ENCODE data around the gene SIGLEC6.

The SIGLEC6 gene

GRCh38 chr19:51548891-51549305, 17.4 kb upstream of the SIGLEC6 start:
- DNase-seq (ENCODE audit: low read depth in 2 of 2), result no peak

GRCh38 chr19:51548213-51548651, 16.8 kb upstream of the SIGLEC6 start:
- DNase-seq (ENCODE audit: low read depth in 2 of 2), result no peak

- no peak for DNase-seq (ENCODE audit: low read depth in 2 of 2)
Measured at GRCh38 chr19:51547397-51548212, 16.1 kb upstream of the SIGLEC6 start.

- no peak for DNase-seq (ENCODE audit: low read depth in 2 of 2)
Measured at GRCh38 chr19:51546650-51547396, 15.4 kb upstream of the SIGLEC6 start.

GRCh38 chr19:51546107-51546649, 14.7 kb upstream of the SIGLEC6 start:
- no peak for DNase-seq (ENCODE audit: low read depth in 2 of 2)

- no peak for DNase-seq (ENCODE audit: low read depth in 2 of 2)
Measured at GRCh38 chr19:51544038-51544437, 12.6 kb upstream of the SIGLEC6 start.

- no peak for DNase-seq (ENCODE audit: low read depth in 2 of 2)
Measured at GRCh38 chr19:51542699-51543098, 11.2 kb upstream of the SIGLEC6 start.

- no peak for DNase-seq (ENCODE audit: low read depth in 2 of 2)
Measured at GRCh38 chr19:51541458-51542357, 10.2 kb upstream of the SIGLEC6 start.

GRCh38 chr19:51539821-51540366, 8.4 kb upstream of the SIGLEC6 start:
- DNase-seq (ENCODE audit: low read depth in 2 of 2), result no peak

- no peak for DNase-seq (ENCODE audit: low read depth in 2 of 2)
Measured at GRCh38 chr19:51535535-51535934, 4.1 kb upstream of the SIGLEC6 start.

- no peak for DNase-seq (ENCODE audit: low read depth in 2 of 2)
Measured at GRCh38 chr19:51530616-51531015, 854 bp downstream of the SIGLEC6 start.

GRCh38 chr19:51529301-51529700, 2.2 kb downstream of the SIGLEC6 start:
- DNase-seq (ENCODE audit: low read depth in 2 of 2), result no peak

- no peak for DNase-seq (ENCODE audit: low read depth in 2 of 2)
Measured at GRCh38 chr19:51525651-51526050, 5.8 kb downstream of the SIGLEC6 start.

- no peak for DNase-seq (ENCODE audit: low read depth in 2 of 2)
Measured at GRCh38 chr19:51524666-51525264, 6.7 kb downstream of the SIGLEC6 start.

GRCh38 chr19:51521781-51522180, 9.7 kb downstream of the SIGLEC6 start:
- DNase-seq (ENCODE audit: low read depth in 2 of 2), result no peak

GRCh38 chr19:51521357-51521756, 10.1 kb downstream of the SIGLEC6 start:
- DNase-seq (ENCODE audit: low read depth in 2 of 2), result no peak

- DNase-seq (ENCODE audit: low read depth in 2 of 2), result no peak
Measured at GRCh38 chr19:51520728-51521127, 10.7 kb downstream of the SIGLEC6 start.

GRCh38 chr19:51514866-51515481, 16.5 kb downstream of the SIGLEC6 start:
- DNase-seq (ENCODE audit: low read depth in 2 of 2), result no peak

- no peak for DNase-seq (ENCODE audit: low read depth in 2 of 2)
Measured at GRCh38 chr19:51513968-51514367, 17.5 kb downstream of the SIGLEC6 start.

GRCh38 chr19:51511353-51511752, 20.1 kb downstream of the SIGLEC6 start:
- DNase-seq (ENCODE audit: low read depth in 2 of 2), result no peak

Data from stimulated activated CD4-positive, alpha-beta T cell treated with anti-CD3 and anti-CD28 coated beads, Interleukin-1b, Interleukin-23, amount 100 ng/mL, for 1 hour (primary cell).